ENCODE measurements around the gene ENO4. TPM values are rescaled to one million over a fixed set of nuclear protein-coding genes. Genes with fewer than 3 reads are reported as not detected.

ENO4 gene
- total RNA-seq, 4 donors from 2014 or later: 0.44 to 1.8 (median 1.2) TPM

DNA sequence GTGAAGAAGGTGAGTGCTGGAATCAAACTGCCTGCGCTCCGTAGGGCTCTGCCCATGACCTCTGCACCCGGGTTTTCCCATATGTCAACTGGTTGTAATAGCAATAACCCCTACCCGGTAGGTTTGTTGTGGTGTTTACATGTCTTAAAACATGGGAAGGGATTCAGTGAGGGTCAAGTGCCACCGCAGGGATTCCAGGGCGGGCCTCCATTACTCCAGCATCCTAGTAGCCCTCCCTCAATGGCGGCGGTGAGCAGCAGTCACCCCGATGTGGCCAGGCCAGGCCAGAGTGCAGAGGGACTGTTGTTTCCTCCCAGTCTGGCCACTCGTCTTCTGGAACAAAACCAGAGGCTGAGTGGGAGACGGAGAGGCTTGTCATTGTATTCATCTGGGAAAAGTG lies 37.6 kb upstream of the ENO4 start:
- DNase-seq: no peak
- intact Hi-C loops (cut with DNase I): no loop called here
- H3K4me3 ChIP-seq (replicated peaks in 1 of 3): no peak overlapping the region
- TF ChIP-seq CTCF (IDR thresholded peaks at IDR 0.05): no peak
- no peak for TF ChIP-seq POLR2A (IDR thresholded peaks at IDR 0.05)
- H3K27ac ChIP-seq: no peak overlapping the region
- H3K36me3 ChIP-seq: no peaks in the 10 kb centered on the region
- no peaks in the 10 kb centered on the region for H3K27me3 ChIP-seq
- 85 to 86% methylated on average over 11 of the region's 11 CpGs for WGBS, 2 donors
- H3K4me1 ChIP-seq: peaks cover 0 to 7% of the 10 kb centered on the region in 2 donors
- no peaks in the 10 kb centered on the region for H3K9me3 ChIP-seq

- WGBS, 2 donors: 68 to 73% methylated on average over 18 of the region's 18 CpGs
- no peak overlapping the region for H3K4me3 ChIP-seq (replicated peaks in 1 of 3)
- DNase-seq: no peak
Measured at GRCh38 chr10:116815641-116816415, 33.5 kb upstream of the ENO4 start.

DNA sequence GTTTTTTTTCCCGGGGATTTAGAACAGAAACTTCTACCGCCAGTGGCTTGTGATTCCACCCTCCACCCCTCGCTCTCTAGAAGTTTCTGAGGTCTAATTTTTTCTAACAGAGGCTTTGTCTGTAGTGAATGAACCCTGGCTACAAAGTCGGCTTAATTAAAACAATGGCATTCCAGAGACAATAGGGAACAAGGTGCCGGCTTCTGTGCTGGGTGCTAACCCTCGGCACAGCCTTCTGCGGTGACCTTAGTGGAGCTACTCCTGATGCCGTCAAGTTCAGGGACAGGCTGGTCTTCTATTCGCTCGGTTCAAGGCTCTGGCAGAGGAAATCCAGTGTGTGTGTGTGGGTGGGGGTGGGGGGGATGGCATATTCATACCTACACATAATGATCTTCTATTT lies 32.1 kb upstream of the ENO4 start:
- no peaks in the 10 kb centered on the region for H3K4me1 ChIP-seq
- no peak for DNase-seq
- no peak overlapping the region for H3K27ac ChIP-seq
- H3K9me3 ChIP-seq: no peaks in the 10 kb centered on the region
- no peak overlapping the region for H3K4me3 ChIP-seq (replicated peaks in 1 of 3)
- TF ChIP-seq CTCF (IDR thresholded peaks at IDR 0.05) (no peak), POLR2A (IDR thresholded peaks at IDR 0.05) (no peak)
- WGBS, 2 donors: 42 to 48% methylated on average over 10 of the region's 10 CpGs
- no peaks in the 10 kb centered on the region for H3K27me3 ChIP-seq
- intact Hi-C loops (cut with DNase I): no loop called here
- no peaks in the 10 kb centered on the region for H3K36me3 ChIP-seq

More at GRCh38 chr10:116815641-116816415, 33.5 kb upstream of the ENO4 start:
- no peaks in the 10 kb centered on the region for H3K27me3 ChIP-seq
- H3K4me1 ChIP-seq: no peaks in the 10 kb centered on the region
- no peaks in the 10 kb centered on the region for H3K36me3 ChIP-seq
- TF ChIP-seq POLR2A (IDR thresholded peaks at IDR 0.05) (no peak), CTCF (IDR thresholded peaks at IDR 0.05) (no peak)
- intact Hi-C loops (cut with DNase I): no loop called here
- no peaks in the 10 kb centered on the region for H3K9me3 ChIP-seq
- no peak overlapping the region for H3K27ac ChIP-seq

GRCh38 chr10:116817780-116818343 lies 31.4 kb upstream of the ENO4 start:
- Histone ChIP-seq H3K4me3 (replicated peaks in 1 of 3) (no peak overlapping the region), H3K27me3 (no peaks in the 10 kb centered on the region), H3K4me1 (no peaks in the 10 kb centered on the region), H3K9me3 (no peaks in the 10 kb centered on the region), H3K36me3 (no peaks in the 10 kb centered on the region), H3K27ac (no peak overlapping the region)
- intact Hi-C loops (cut with DNase I): no loop called here
- no peak for DNase-seq
- WGBS, 2 donors: 78 to 83% methylated on average over 8 of the region's 8 CpGs
- TF ChIP-seq POLR2A (IDR thresholded peaks at IDR 0.05): no peak
- TF ChIP-seq CTCF (IDR thresholded peaks at IDR 0.05): no peak

GRCh38 chr10:116819999-116820677 lies 29.2 kb upstream of the ENO4 start:
- Histone ChIP-seq H3K36me3 (no peaks in the 10 kb centered on the region), H3K4me3 (replicated peaks in 1 of 3) (no peak overlapping the region), H3K9me3 (no peaks in the 10 kb centered on the region), H3K4me1 (no peaks in the 10 kb centered on the region), H3K27me3 (no peaks in the 10 kb centered on the region), H3K27ac (no peak overlapping the region)
- 81 to 89% methylated on average over 6 of the region's 6 CpGs for WGBS, 2 donors
- TF ChIP-seq CTCF (IDR thresholded peaks at IDR 0.05) (no peak), POLR2A (IDR thresholded peaks at IDR 0.05) (no peak)
- no peak for DNase-seq
- intact Hi-C loops (cut with DNase I): no loop called here
